Muscle of leg (tissue), 11 donors: Measurements from ENCODE around the gene MEX3B. TPM values are rescaled to one million over a fixed set of nuclear protein-coding genes. Genes with fewer than 3 reads are reported as not detected.

Source experiments
- DNase-seq: peaks from one replicate; pipeline ENCODE4 v3.0.0; 2013
- H3K27ac ChIP-seq: one replicate; pipeline ENCODE4 v1.5.1; 2013; ENCODE audit warnings: mild to moderate bottlenecking, low read length, control low read depth
- H3K27me3 ChIP-seq: one replicate; pipeline ENCODE4 v1.6.1; 2013; ENCODE audit warnings: low read length; ENCODE audit not compliant: control insufficient read depth, insufficient read depth
- H3K36me3 ChIP-seq: one replicate; pipeline ENCODE4 v1.6.1; 2013; ENCODE audit warnings: low read length; ENCODE audit not compliant: control insufficient read depth, insufficient read depth
- H3K4me1 ChIP-seq: one replicate; pipeline ENCODE4 v1.6.1; 2013; ENCODE audit warnings: low read length; ENCODE audit not compliant: control insufficient read depth, insufficient read depth
- H3K4me3 ChIP-seq: one replicate; pipeline ENCODE4 v1.5.1; 2013; ENCODE audit warnings: low read length, control low read depth
- H3K9me3 ChIP-seq: replicated peaks from 2 replicates; pipeline ENCODE4 v1.6.1; 2013; ENCODE audit warnings: low read depth, low read length; ENCODE audit not compliant: control insufficient read depth
- WGBS: methylation state at CpG from one replicate; pipeline ENCODE4 v1.1.5; 2013; ENCODE audit warnings: missing lambda C conversion rate; ENCODE audit not compliant: insufficient coverage; 5-methylcytosine and 5-hydroxymethylcytosine counted together
- polyA plus RNA-seq, 8 donors: library from polyadenylated mRNA; unstranded; fragments of 120-200 nt; gene quantifications; one replicate each; pipeline versions ENCODE4 v1.2.1 to v1.2.3, GENCODE V29; 2013; ENCODE audit warnings: inconsistent platforms in 1 of 8, low replicate concordance in 1 of 8; ENCODE audit not compliant: insufficient read length in 8 of 8, insufficient read depth in 1 of 8
- total RNA-seq: library from RNA; stranded (reverse); fragments of 120-200 nt; gene quantifications from one replicate; pipeline ENCODE4 v1.2.4, GENCODE V29; 2013

Gene MEX3B
- total and polyA plus RNA-seq, 9 donors: 7.7 to 29.2 (median 19.0) TPM

DNA sequence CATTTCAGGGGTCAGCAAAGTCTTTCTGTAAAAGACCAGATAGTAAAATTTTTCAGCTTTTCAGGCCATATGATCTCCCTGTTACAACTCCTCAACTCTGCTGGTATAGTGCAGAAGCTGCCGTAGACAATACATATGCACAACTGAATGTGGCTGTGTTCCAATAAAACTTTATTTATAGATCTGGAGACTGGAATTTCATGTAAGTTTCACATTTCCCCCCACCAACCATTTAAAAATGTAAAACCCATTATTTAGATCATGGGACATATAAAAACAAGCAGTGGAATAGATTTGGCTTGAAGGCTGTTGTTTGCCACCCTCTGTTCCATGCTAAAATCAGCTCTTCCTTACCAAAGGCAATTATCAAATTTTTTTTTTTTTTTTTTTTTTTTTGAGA lies 28.8 kb upstream of the MEX3B start:
- no peak overlapping the region for H3K4me3 ChIP-seq
- no peak for DNase-seq
- no CpG with 5 or more reads among the region's 1 CpG for WGBS
- no peaks in the 10 kb centered on the region for H3K36me3 ChIP-seq
- no peaks in the 10 kb centered on the region for H3K4me1 ChIP-seq
- H3K27me3 ChIP-seq: no peaks in the 10 kb centered on the region
- H3K9me3 ChIP-seq: peaks cover 5% of the 10 kb centered on the region
- H3K27ac ChIP-seq: no peak overlapping the region

DNA sequence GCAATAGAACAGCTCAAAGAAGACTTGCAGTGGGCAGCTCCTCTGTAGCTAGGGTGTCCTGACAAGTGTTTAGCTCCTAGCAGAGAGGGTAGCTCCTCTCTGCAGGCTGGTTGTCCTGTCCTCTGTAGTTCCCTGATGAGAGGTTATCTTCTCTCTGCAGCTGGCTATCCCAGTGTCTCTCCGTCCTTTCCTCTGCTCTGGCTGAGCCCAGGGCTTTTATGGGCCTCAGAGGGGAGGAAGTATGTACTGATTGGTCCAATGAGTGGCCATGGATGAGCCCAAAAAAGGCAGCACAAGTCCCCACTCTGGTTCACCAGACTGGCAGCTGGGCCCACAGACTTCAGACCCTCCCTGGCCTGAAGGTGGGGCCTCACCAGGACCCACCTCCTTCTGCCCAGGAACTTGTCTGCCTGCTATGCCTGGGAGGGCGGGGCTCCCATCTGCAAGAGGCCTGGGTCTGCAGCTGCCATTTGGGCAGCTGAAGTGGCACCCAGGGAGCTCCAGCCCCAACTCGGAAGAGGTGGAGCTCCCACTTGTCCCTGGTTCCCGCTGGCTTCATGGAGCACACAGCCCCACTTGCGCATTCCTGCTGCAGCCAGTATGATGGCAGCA lies 27.2 kb upstream of the MEX3B start:
- no peak for DNase-seq
- H3K4me3 ChIP-seq: no peak overlapping the region
- peaks cover 3% of the 10 kb centered on the region for H3K9me3 ChIP-seq
- 96% methylated on average over 4 of the region's 5 CpGs for WGBS
- H3K27ac ChIP-seq: no peak overlapping the region
- H3K4me1 ChIP-seq: no peaks in the 10 kb centered on the region
- no peaks in the 10 kb centered on the region for H3K36me3 ChIP-seq
- H3K27me3 ChIP-seq: no peaks in the 10 kb centered on the region

DNA sequence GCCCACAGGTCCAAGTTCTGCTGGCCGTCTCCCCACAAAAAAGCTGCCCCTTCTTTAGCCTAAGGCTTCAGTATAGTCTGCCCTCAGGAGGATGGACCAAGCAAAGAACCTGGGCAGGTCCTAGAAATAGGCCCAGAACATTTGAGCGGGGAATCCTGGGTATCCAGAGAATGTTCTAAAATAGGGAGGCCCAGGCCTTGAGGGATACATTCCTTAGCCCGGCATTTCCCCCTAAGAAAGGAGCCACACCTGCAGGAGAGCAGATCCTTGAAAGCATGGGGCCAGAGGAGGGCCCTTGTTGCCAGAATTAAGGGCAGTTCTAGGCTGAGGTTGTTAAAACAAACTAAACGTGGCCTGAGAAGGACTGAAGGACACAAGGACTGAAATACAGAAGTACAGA lies 20.6 kb upstream of the MEX3B start:
- Histone ChIP-seq H3K4me3 (no peak overlapping the region), H3K27me3 (no peaks in the 10 kb centered on the region), H3K4me1 (no peaks in the 10 kb centered on the region), H3K9me3 (no peaks in the 10 kb centered on the region), H3K27ac (no peak overlapping the region), H3K36me3 (no peaks in the 10 kb centered on the region)
- WGBS: 94% methylated on average over 2 of the region's 4 CpGs
- DNase-seq: no peak

DNA sequence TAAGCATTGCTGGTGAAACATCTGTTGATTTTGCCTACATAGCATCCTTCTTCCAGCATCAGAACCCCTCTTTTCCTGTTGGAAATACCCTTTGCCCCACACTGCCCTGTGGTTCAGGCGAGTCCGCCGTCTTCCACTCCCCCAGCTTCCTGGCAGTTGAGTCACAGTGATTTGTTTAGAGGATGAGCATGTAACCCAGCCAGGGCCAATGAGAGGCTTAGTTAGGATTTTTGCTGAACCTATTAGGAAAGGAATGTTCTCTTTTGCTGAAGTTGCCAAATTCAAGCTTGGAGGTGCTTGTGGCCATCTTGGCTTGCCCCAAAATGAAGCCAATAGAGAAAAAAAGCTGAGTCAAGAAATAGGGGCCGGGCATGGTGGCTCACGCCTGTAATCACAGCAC lies 19.0 kb upstream of the MEX3B start:
- Histone ChIP-seq H3K9me3 (no peaks in the 10 kb centered on the region), H3K27ac (no peak overlapping the region), H3K36me3 (no peaks in the 10 kb centered on the region), H3K27me3 (no peaks in the 10 kb centered on the region), H3K4me3 (no peak overlapping the region), H3K4me1 (no peaks in the 10 kb centered on the region)
- DNase-seq: no peak
- WGBS: 90% methylated on average over 2 of the region's 5 CpGs

DNA sequence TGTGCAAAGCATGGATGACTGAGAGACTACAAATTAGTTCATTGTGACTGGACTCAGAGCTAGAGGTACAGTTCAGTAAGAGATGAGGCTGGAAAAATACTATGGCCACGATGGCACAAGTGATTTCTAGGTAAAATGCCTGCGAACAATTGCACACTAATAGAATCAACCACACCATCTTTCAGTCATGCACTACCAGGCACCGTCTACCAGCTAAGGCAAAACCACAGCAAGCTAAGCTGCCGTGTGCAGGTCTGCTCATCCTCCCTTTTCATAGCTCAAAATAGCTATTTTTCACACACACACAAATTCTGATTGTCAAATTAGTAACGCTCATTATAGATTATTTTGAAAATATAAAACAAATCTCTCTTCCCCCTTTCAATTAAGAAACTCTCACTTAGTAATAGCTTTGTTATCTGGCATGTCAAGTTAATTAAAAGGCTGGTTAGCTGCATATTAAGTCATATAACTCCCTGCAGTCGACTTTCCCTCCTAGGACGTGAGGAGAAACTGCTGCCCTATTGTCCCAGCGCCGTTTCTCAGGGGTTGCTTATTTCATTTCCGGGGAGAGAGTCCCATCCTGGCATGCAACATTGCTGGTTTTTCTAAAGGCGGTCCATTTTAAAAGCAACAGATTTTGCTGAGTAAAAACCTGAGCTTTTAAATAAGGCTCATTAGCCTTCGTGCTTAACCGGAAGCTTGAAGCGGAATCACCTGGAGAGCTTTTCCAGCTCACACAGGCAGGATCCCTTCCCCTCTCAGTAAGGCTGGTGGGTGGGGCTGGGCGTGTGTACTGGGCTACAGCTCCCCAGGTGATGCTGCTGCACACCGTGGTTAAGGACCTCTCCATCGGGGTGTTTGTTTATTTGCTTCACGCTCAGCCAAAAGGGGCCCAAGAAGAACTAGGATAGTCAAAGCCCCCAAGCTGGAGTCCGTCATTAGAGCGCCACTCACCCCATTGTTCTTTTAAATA lies 16.9 kb upstream of the MEX3B start:
- WGBS: 45% methylated on average over 7 of the region's 20 CpGs
- Histone ChIP-seq H3K4me3 (no peak overlapping the region), H3K9me3 (no peaks in the 10 kb centered on the region), H3K4me1 (peaks cover 1% of the 10 kb centered on the region), H3K27ac (no peak overlapping the region), H3K27me3 (peaks cover 9% of the 10 kb centered on the region), H3K36me3 (no peaks in the 10 kb centered on the region)
- DNase-seq: no peak

- Histone ChIP-seq H3K27me3 (peaks cover 16% of the 10 kb centered on the region), H3K36me3 (no peaks in the 10 kb centered on the region), H3K9me3 (no peaks in the 10 kb centered on the region), H3K4me3 (no peak overlapping the region), H3K27ac (no peak overlapping the region), H3K4me1 (peaks cover 5% of the 10 kb centered on the region)
- WGBS: 86% methylated on average over 2 of the region's 5 CpGs
- no peak for DNase-seq
These were observed 15.0 kb upstream of the MEX3B start for GRCh38 chr15:82060817-82061216.

GRCh38 chr15:82058517-82059204 lies 12.8 kb upstream of the MEX3B start:
- 5% methylated on average over 1 of the region's 2 CpGs for WGBS
- Histone ChIP-seq H3K4me1 (peaks cover 5% of the 10 kb centered on the region), H3K4me3 (no peak overlapping the region), H3K36me3 (no peaks in the 10 kb centered on the region), H3K9me3 (no peaks in the 10 kb centered on the region), H3K27ac (no peak overlapping the region), H3K27me3 (peaks cover 16% of the 10 kb centered on the region)
- no peak for DNase-seq

- H3K4me1 ChIP-seq: peaks cover 5% of the 10 kb centered on the region
- H3K27me3 ChIP-seq: peaks cover 16% of the 10 kb centered on the region
- no peak overlapping the region for H3K27ac ChIP-seq
- no peak for DNase-seq
- 12% methylated on average over 11 of the region's 14 CpGs for WGBS
- no peaks in the 10 kb centered on the region for H3K9me3 ChIP-seq
- no peak overlapping the region for H3K4me3 ChIP-seq
- no peaks in the 10 kb centered on the region for H3K36me3 ChIP-seq
These were observed 12.2 kb upstream of the MEX3B start for GRCh38 chr15:82058026-82058425.

- no peak for DNase-seq
- peaks cover 16% of the 10 kb centered on the region for H3K27me3 ChIP-seq
- no peaks in the 10 kb centered on the region for H3K36me3 ChIP-seq
- H3K4me1 ChIP-seq: peaks cover 5% of the 10 kb centered on the region
- no peaks in the 10 kb centered on the region for H3K9me3 ChIP-seq
- 33% methylated on average over 2 of the region's 7 CpGs for WGBS
- H3K4me3 ChIP-seq: no peak overlapping the region
- H3K27ac ChIP-seq: no peak overlapping the region
These were observed 11.4 kb upstream of the MEX3B start for GRCh38 chr15:82056958-82057823.
